SK-N-SH (cell line): ENCODE results near the gene C1QBP. TPM values are rescaled to one million over a fixed set of nuclear protein-coding genes. Genes with fewer than 3 reads are reported as not detected.

Experiments used
- CTCF ChIA-PET: fragments of 300-600, 350-600 bp; formaldehyde crosslinking; extraction: SDS; loops from one replicate; lab custom pipeline; 2021; lab: Yijun Ruan, JAX
- POLR2A ChIA-PET: fragments of 350-600 bp; sonication (Branson Sonifier 250); formaldehyde crosslinking; extraction: SDS; loops from one replicate; lab custom pipeline; 2020; ENCODE audit warnings: antibody characterized with exemption, inconsistent platforms; lab: Yijun Ruan, JAX
- DNase-seq: peaks from one replicate; pipeline ENCODE4 v3.0.0; 2012
- H2AFZ ChIP-seq: fragments of 200-600 bp; sonication (generic); 2 replicates; pipeline ENCODE4 v1.8.1; 2016; ENCODE audit warnings: antibody characterized with exemption, mild to moderate bottlenecking, low read depth
- H3F3A ChIP-seq: fragments of 200-600 bp; sonication (generic); replicated peaks from 2 replicates; pipeline ENCODE3; 2016; ENCODE audit warnings: antibody characterized with exemption, mild to moderate bottlenecking; ENCODE audit not compliant: insufficient read depth
- H3K27ac ChIP-seq, 2 experiments: fragments of 200-500 bp in 1 of 2; fragments of 200-600 bp in 1 of 2; sonication (Bioruptor generic) in 1 of 2; sonication (generic), shearing (Covaris generic) in 1 of 2; 2 replicates each; pipeline versions ENCODE4 v1.5.1 to v1.6.1; 2014 to 2016; ENCODE audit warnings: low read depth in 2 of 2, inconsistent platforms in 1 of 2, low read length in 1 of 2, mild to moderate bottlenecking in 1 of 2, mixed read lengths in 1 of 2
- H3K27me3 ChIP-seq: fragments of 200-600 bp; sonication (generic), shearing (Covaris generic); 2 replicates; pipeline ENCODE4 v1.6.1; 2016; ENCODE audit warnings: mixed run types; ENCODE audit not compliant: insufficient read depth
- H3K36me3 ChIP-seq, 2 experiments: fragments of 200-500 bp in 1 of 2; fragments of 200-600 bp in 1 of 2; sonication (Bioruptor generic) in 1 of 2; sonication (generic) in 1 of 2; replicated peaks in 1 of 2; 2 replicates each; pipeline versions ENCODE3 to v1.5.1; 2014 to 2016; ENCODE audit warnings: low read length in 1 of 2, mild to moderate bottlenecking in 1 of 2; ENCODE audit not compliant: insufficient read depth in 2 of 2, control insufficient read depth in 1 of 2
- H3K4me1 ChIP-seq, 2 experiments: fragments of 200-500 bp in 1 of 2; fragments of 200-600 bp in 1 of 2; sonication (Bioruptor generic) in 1 of 2; sonication (generic), shearing (Covaris generic) in 1 of 2; 2 replicates each; pipeline versions ENCODE4 v1.5.1 to v1.6.1; 2014 to 2016; ENCODE audit warnings: low read depth in 1 of 2, low read length in 1 of 2, mixed run types in 1 of 2; ENCODE audit not compliant: insufficient read depth in 2 of 2, control insufficient read depth in 1 of 2
- H3K4me2 ChIP-seq: fragments of 200-600 bp; sonication (generic), shearing (Covaris generic); 2 replicates; pipeline ENCODE4 v1.6.1; 2017; ENCODE audit warnings: mixed run types
- H3K4me3 ChIP-seq, 2 experiments: fragments of 200-500 bp in 1 of 2; fragments of 200-600 bp in 1 of 2; sonication (Bioruptor generic) in 1 of 2; sonication (generic), shearing (Covaris generic) in 1 of 2; 2 replicates each; pipeline versions ENCODE4 v1.5.1 to v1.8.1; 2014 to 2016; ENCODE audit warnings: low read depth in 2 of 2, inconsistent platforms in 1 of 2, low read length in 1 of 2, mild to moderate bottlenecking in 1 of 2, mixed read lengths in 1 of 2, moderate library complexity in 1 of 2
- H3K79me2 ChIP-seq: fragments of 200-600 bp; sonication (generic); 2 replicates; pipeline ENCODE4 v1.8.1; 2017; ENCODE audit warnings: mild to moderate bottlenecking; ENCODE audit not compliant: insufficient read depth
- H3K9ac ChIP-seq: fragments of 200-600 bp; sonication (generic); 2 replicates; pipeline ENCODE4 v1.6.1; 2017; ENCODE audit warnings: mixed run types
- H3K9me2 ChIP-seq: fragments of 200-600 bp; sonication (generic); 2 replicates; pipeline ENCODE4 v1.6.1; 2017; ENCODE audit warnings: mixed run types
- H3K9me3 ChIP-seq: fragments of 200-600 bp; sonication (generic); 2 replicates; pipeline ENCODE4 v1.6.1; 2017; ENCODE audit warnings: mixed run types, mild to moderate bottlenecking, moderate library complexity
- H4K20me1 ChIP-seq: fragments of 200-600 bp; sonication (generic); 2 replicates; pipeline ENCODE4 v1.6.1; 2017; ENCODE audit warnings: mild to moderate bottlenecking, mixed run types; ENCODE audit not compliant: insufficient read depth
- CHD2 ChIP-seq: fragments of 150-350 bp; IDR thresholded peaks from 2 replicates; pipeline ENCODE4 v1.6.1; 2018; ENCODE audit warnings: low read length; ENCODE audit not compliant: partially characterized antibody
- FOSL2 ChIP-seq: IDR thresholded peaks from 2 replicates; pipeline ENCODE4 v1.4.0; 2012; ENCODE audit warnings: low read depth, mild to moderate bottlenecking, moderate library complexity, borderline replicate concordance
- FOXM1 ChIP-seq: IDR thresholded peaks from 2 replicates; pipeline ENCODE4 v1.4.0; 2012; ENCODE audit warnings: low read depth, mild to moderate bottlenecking
- GABPA ChIP-seq: IDR thresholded peaks from 2 replicates; pipeline ENCODE4 v1.4.0; 2012; ENCODE audit warnings: low read depth, mild to moderate bottlenecking
- IRF3 ChIP-seq: fragments of 150-350 bp; IDR thresholded peaks from 2 replicates; pipeline ENCODE4 v1.6.1; 2016; ENCODE audit warnings: mild to moderate bottlenecking, low read depth, low read length
- MAX ChIP-seq: IDR thresholded peaks from 2 replicates; pipeline ENCODE4 v1.4.0; 2012; ENCODE audit warnings: low read depth
- MEF2A ChIP-seq: IDR thresholded peaks from 2 replicates; pipeline ENCODE4 v1.4.0; 2012; ENCODE audit warnings: low read depth, borderline replicate concordance
- MXI1 ChIP-seq: IDR thresholded peaks from 2 replicates; pipeline ENCODE4 v1.6.1; 2012; ENCODE audit warnings: mild to moderate bottlenecking, low read depth, low read length, improper control_type of control experiment
- NFIC ChIP-seq: IDR thresholded peaks from 2 replicates; pipeline ENCODE4 v1.4.0; 2012; ENCODE audit warnings: borderline replicate concordance
- PBX3 ChIP-seq: IDR thresholded peaks from 2 replicates; pipeline ENCODE4; 2012
- POLR2AphosphoS5 ChIP-seq: IDR thresholded peaks from 2 replicates; pipeline ENCODE4 v1.6.1; 2012; ENCODE audit warnings: low read depth, low read length
- RAD21 ChIP-seq: IDR thresholded peaks from 2 replicates; pipeline ENCODE4 v1.6.1; 2012; ENCODE audit warnings: mild to moderate bottlenecking, low read length
- REST ChIP-seq: IDR thresholded peaks from 2 replicates; pipeline ENCODE4 v1.6.1; 2012; ENCODE audit warnings: mild to moderate bottlenecking, low read depth, low read length, moderate library complexity
- SIN3A ChIP-seq: IDR thresholded peaks from 2 replicates; pipeline ENCODE4 v1.6.1; 2012; ENCODE audit warnings: low read depth, mild to moderate bottlenecking, low read length, moderate library complexity, borderline replicate concordance
- TAF1 ChIP-seq: IDR thresholded peaks from 2 replicates; pipeline ENCODE4 v1.6.1; 2012; ENCODE audit warnings: low read depth, mild to moderate bottlenecking, low read length, moderate library complexity, borderline replicate concordance
- TEAD4 ChIP-seq: IDR thresholded peaks from 2 replicates; pipeline ENCODE4 v1.4.0; 2012; ENCODE audit warnings: mild to moderate bottlenecking, borderline replicate concordance; ENCODE audit not compliant: insufficient read depth
- USF2 ChIP-seq: fragments of 150-350 bp; IDR thresholded peaks from 2 replicates; pipeline ENCODE4 v1.6.1; 2017; ENCODE audit warnings: antibody characterized with exemption, low read length, low read depth, borderline replicate concordance
- WGBS: methylation state at CpG from one replicate; pipeline ENCODE4 v1.1.6; 2017; ENCODE audit warnings: low lambda C conversion rate; 5-methylcytosine and 5-hydroxymethylcytosine counted together
- polyA plus RNA-seq, 3 experiments: library from polyadenylated mRNA; depleted of rRNA; stranded (reverse); fragments of >200 nt; gene quantifications; 2 replicates each; pipeline ENCODE4 v1.2.3, GENCODE V29; 2012

C1QBP gene
- polyA plus RNA-seq, 1 of the 3 experiments (the other 2 are of a cell fraction): 269 TPM

- Histone ChIP-seq H2AFZ (no peak overlapping the region), H4K20me1 (no peaks in the 10 kb centered on the region), H3K4me2 (no peak overlapping the region), H3K4me1 (peaks cover 0 to 4% of the 10 kb centered on the region in 2 experiments; a peak in 1 of 4 replicates), H3K9me2 (no peaks in the 10 kb centered on the region), H3K27me3 (no peaks in the 10 kb centered on the region), H3F3A (peaks cover 17% of the 10 kb centered on the region), H3K27ac (no peak overlapping the region), H3K9ac (no peak overlapping the region), H3K9me3 (no peaks in the 10 kb centered on the region), H3K36me3 (peaks cover 73 to 80% of the 10 kb centered on the region in 2 experiments), H3K4me3 (no peak overlapping the region), H3K79me2 (peaks cover 12% of the 10 kb centered on the region; the same call in 1 of the 2 replicates)
- ChIA-PET CTCF (interaction anchor here (9.4 kb wide), 1 partner anchor 8 kb away, joined by 84 read pairs; the partner anchor contains the start of gene C1QBP), POLR2A (interaction anchor here (1.4 to 2.6 kb wide), 2 partner anchors 8 to 11 kb away, joined by 5 to 7 read pairs; partner anchors contain the start of genes C1QBP, NUP88 and RPAIN)
- DNase-seq: no peak
- WGBS: 100% methylated on average over 3 of the region's 3 CpGs
- TF ChIP-seq NFIC (no peak), MEF2A (no peak)
Measured at GRCh38 chr17:5430413-5430999, 8.4 kb downstream of the C1QBP start.

- H3K9me2 ChIP-seq: no peaks in the 10 kb centered on the region
- H3K9ac ChIP-seq: no peak overlapping the region
- no peaks in the 10 kb centered on the region for H3K4me1 ChIP-seq
- no peak overlapping the region for H3K4me3 ChIP-seq
- 87% methylated on average over 3 of the region's 3 CpGs for WGBS
- no peak overlapping the region for H2AFZ ChIP-seq
- no peak for TF ChIP-seq TAF1
- no peak for TF ChIP-seq TEAD4
- TF ChIP-seq USF2: no peak
- no peak for TF ChIP-seq CHD2
- TF ChIP-seq NFIC: no peak
- no peak for TF ChIP-seq FOSL2
- no peak for TF ChIP-seq POLR2AphosphoS5
- TF ChIP-seq GABPA: no peak
- TF ChIP-seq RAD21: no peak
- no peak for TF ChIP-seq SIN3A
- no peak for TF ChIP-seq MXI1
- TF ChIP-seq MAX: no peak
- no peak for TF ChIP-seq REST
- TF ChIP-seq IRF3: no peak
- TF ChIP-seq PBX3: no peak
- no peak for TF ChIP-seq FOXM1
- H3K9me3 ChIP-seq: no peaks in the 10 kb centered on the region
- H3K79me2 ChIP-seq: peaks cover 9% of the 10 kb centered on the region; the same call in 1 of the 2 replicates
- H3F3A ChIP-seq: peaks cover 17% of the 10 kb centered on the region
- no peak overlapping the region for H3K4me2 ChIP-seq
- POLR2A ChIA-PET: interaction anchor here (1.4 to 2.6 kb wide), 2 partner anchors 10 kb away, joined by 5 to 7 read pairs; partner anchors contain the start of genes C1QBP, NUP88 and RPAIN
- CTCF ChIA-PET: interaction anchor here (9.4 kb wide), 1 partner anchor 9 kb away, joined by 84 read pairs; the partner anchor contains the start of gene C1QBP
- H3K27me3 ChIP-seq: no peaks in the 10 kb centered on the region
- no peak for DNase-seq
- no peaks in the 10 kb centered on the region for H4K20me1 ChIP-seq
- H3K27ac ChIP-seq: no peak overlapping the region
- H3K36me3 ChIP-seq: peaks cover 76 to 81% of the 10 kb centered on the region in 2 experiments
Measured at GRCh38 chr17:5429191-5429887, 9.6 kb downstream of the C1QBP start.
